NOMO-1 treated with DMSO at 0.1 percent for 48 hours (cell line): Measurements from ENCODE around the gene HMGB1.

Source experiments
- DNase-seq: peaks from one replicate; lab custom pipeline; 2025; ENCODE audit not compliant: unreplicated experiment; lab: John Stamatoyannopoulos, UW

Gene HMGB1

DNA sequence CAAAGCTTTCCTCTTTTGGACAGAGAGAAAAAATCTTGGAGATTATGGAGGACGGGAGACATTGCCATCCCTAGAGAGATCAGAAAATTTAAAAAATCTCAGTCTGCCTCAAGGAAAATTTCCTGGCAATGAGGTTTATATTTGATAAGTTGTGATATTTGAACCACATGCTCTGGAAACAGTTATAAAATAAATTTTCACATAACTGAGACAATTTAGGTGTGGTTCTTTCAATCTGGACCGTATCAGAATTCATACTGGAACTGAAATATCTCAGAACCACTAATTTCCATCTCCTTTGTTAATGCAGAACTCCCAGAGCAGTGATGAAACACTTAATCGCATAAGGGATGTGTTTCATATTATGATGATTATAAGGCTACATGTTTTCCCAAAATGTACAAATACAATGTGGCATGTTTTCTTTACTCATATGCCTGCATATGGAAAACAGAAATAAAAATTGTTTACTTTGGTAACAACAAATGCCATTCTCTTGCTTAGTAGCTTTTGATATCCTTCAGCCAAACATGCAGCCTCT, 29.8 kb downstream of the HMGB1 start:
- no peak for DNase-seq

DNA sequence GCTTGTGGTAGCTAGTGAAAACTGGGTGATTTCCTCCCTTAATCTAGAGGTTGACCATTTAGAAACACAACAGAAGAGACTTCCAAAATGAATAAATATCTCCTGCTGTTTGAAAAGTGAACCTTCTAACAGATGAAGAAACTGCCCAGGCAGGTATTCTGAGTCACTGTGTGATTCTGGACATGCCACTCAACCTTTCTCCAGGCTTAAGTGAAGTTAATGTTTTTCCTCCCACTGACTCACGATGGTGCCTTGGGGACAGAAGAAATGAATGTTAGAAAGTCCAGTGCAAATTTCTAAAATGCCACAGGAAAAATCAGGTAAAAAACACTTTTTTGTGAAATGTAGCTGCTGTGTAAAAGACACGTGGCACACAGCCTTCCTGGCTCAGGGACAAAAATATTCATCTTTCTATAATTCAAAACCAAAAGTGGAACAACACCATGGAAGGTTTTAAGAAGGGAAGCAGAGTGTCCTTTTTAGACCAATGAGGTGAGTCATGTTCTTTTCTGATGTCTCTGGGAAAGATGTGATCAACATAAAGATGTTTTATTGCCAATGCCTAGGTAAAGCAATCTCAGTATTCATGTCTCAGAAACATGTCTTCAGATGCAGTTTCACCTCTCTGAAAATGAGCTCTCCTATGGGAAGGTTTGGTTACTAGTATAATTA, 34.3 kb downstream of the HMGB1 start:
- no peak for DNase-seq

DNA sequence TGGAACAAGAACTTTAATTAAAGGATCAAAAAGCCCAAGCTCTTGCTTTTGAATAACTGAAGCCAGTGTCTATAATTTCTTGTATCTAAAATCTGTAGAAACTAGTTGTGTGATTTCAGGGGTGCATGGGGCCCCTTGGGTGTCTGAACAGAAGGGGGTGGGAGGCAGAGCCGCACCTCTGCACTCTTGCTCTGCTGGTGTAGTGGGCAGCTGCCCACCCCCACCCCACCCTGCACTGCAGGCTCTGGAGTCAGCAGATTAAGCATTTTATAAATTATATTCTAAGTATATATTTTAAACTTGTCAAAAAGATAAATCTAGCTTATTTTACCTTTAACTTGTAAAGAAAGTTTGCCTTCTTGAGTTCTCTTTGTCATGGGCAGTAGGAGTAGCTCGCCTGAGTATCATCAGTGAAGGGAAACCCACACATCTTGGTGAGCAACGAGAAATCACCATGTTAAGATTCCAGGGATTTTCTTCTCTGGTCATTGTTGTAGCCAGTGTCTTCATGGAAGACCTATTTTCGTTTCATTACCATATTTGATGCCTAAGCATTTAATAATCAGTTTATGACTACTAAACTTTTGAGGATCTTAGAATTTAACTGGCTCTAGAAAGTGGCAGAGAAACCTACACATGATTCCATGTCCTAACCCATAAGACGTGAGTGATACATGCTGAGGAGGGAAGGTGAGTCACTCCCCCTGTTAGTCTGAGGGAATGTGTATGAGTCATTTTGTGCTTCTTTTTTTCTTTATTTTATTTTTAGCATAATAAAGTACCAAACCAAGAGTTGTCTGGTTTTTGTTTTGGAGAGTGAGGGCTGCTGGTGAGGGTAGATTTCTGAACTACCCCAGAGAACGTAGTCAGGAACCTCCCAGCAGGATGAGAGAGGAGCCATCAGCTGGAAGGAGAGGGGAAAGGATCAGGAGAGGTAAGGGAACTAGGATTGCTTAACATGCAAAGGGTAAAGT, 35.7 kb downstream of the HMGB1 start:
- DNase-seq: peak; percentile 70

- no peak for DNase-seq
Observed at GRCh38 chr13:30429235-30429634, 36.5 kb downstream of the HMGB1 start.

GRCh38 chr13:30423891-30424290, 41.8 kb downstream of the HMGB1 start:
- no peak for DNase-seq

GRCh38 chr13:30422054-30422839, 43.5 kb downstream of the HMGB1 start, which contains the start of gene UBE2L5:
UBE2L5 (plus strand) TSS chr13:30422493; CDS start chr13:30427991, 5,498 bp downstream.
- peak; percentile 59 for DNase-seq

GRCh38 chr13:30421093-30422053, 44.4 kb downstream of the HMGB1 start:
- peak; percentile 46 for DNase-seq

- no peak for DNase-seq
Observed at GRCh38 chr13:30418717-30419459, 46.8 kb downstream of the HMGB1 start.

- DNase-seq: no peak
Observed at GRCh38 chr13:30418075-30418716, 47.5 kb downstream of the HMGB1 start.

DNA sequence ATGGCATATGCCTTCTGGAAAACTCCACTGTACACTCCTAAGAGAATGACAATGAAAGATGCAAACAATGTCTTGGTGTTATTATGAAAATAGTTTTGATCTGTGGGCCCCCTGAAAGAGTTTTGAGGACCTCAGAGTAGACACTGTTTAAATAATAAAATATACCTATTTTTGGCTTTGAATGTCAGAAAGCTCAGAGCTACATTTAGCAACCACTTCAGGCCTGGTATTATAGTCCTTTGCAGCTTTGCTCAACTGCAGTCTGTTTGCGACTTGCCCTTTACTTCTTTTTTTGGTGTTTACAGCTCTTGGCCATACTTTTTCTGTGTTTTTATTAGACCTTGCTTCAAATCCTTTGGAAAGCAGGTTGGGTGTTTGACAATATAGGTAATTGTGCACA, 49.3 kb downstream of the HMGB1 start:
- DNase-seq: no peak

GRCh38 chr13:30415430-30416030, 50.2 kb downstream of the HMGB1 start:
- DNase-seq: no peak

- peak; percentile 67 for DNase-seq
Observed at GRCh38 chr13:30413842-30414241, 51.9 kb downstream of the HMGB1 start.

- DNase-seq: no peak
Observed at GRCh38 chr13:30412346-30412745, 53.4 kb downstream of the HMGB1 start.

DNA sequence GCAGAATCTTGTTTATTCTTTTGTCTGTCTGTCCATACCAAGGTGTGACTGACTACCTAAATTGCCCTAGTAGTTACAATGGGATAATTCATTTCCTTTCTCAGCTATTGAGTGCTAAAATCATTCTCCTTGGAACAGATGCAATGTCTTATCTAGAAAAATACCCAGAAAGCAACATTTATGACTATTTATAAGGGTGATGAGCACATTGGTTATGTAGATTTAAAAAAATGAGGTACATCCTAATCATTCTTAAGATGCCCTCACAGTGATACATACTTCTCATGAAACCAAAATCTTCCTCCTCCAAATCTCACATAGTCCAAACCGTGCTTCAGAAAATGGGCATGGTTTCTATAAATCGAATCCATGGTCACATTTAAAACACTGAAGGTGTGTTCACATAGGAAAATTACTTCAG, 55.0 kb downstream of the HMGB1 start:
- DNase-seq: no peak

GRCh38 chr13:30409886-30410704, 55.6 kb downstream of the HMGB1 start:
- DNase-seq: no peak

- DNase-seq: peak; percentile 93
Observed at GRCh38 chr13:30408319-30409101, 57.2 kb downstream of the HMGB1 start.
